GM18508 (cell line): ENCODE measurements around the gene ME3.

Experiments
- ATAC-seq: cut with Tn5 transposase; IDR thresholded peaks from one replicate; pipeline ENCODE4 v1.9.1; 2021; ENCODE audit warnings: moderate number of reproducible peaks; ENCODE audit not compliant: insufficient read depth, unreplicated experiment

Gene ME3

GRCh38 chr11:86414032-86414431, 258.4 kb downstream of the ME3 start:
- ATAC-seq: no peak

- no peak for ATAC-seq
Measured at GRCh38 chr11:86408845-86409244, 263.6 kb downstream of the ME3 start.

- ATAC-seq: no peak
Measured at GRCh38 chr11:86403458-86403857, 269.0 kb downstream of the ME3 start.

- no peak for ATAC-seq
Measured at GRCh38 chr11:86398106-86398505, 274.3 kb downstream of the ME3 start.

GRCh38 chr11:86397351-86397750, 275.1 kb downstream of the ME3 start:
- no peak for ATAC-seq

- no peak for ATAC-seq
Measured at GRCh38 chr11:86396396-86396795, 276.0 kb downstream of the ME3 start.

GRCh38 chr11:86395061-86395551, 277.3 kb downstream of the ME3 start:
- ATAC-seq: no peak
